ENCODE measurements around the gene SLITRK1.

The SLITRK1 gene

GRCh38 chr13:83881917-83882605 lies at the start of gene SLITRK1:
Gene SLITRK1 (minus strand): TSS chr13:83882474. CDS start chr13:83881507, 967 bp downstream.
- H3K4me3 Mint-ChIP-seq: no peak within 1 kb of the TSS

GRCh38 chr13:83929157-83929556 lies 46.9 kb upstream of the SLITRK1 start:
- H3K9me3 Mint-ChIP-seq: peaks cover 8% of the 10 kb centered on the region
- no peaks in the 10 kb centered on the region for H3K4me1 Mint-ChIP-seq

More at GRCh38 chr13:83881917-83882605, at the start of gene SLITRK1:
- Mint-ChIP-seq H3K27ac (no peak within 1 kb of the TSS), H3K4me1 (no peaks in the 10 kb centered on the region), H3K36me3 (no peaks in the 10 kb centered on the region), H3K27me3 (peaks cover 2% of the 10 kb centered on the region), H3K9me3 (no peaks in the 10 kb centered on the region)
- ATAC-seq (ENCODE audit: low read depth): no peak
- no peak for DNase-seq (ENCODE audit: low spot score in 2 of 2)

GRCh38 chr13:83919775-83920174 lies 37.5 kb upstream of the SLITRK1 start:
- H3K27me3 Mint-ChIP-seq: no peaks in the 10 kb centered on the region
- no peaks in the 10 kb centered on the region for H3K4me1 Mint-ChIP-seq
- H3K9me3 Mint-ChIP-seq: peaks cover 3% of the 10 kb centered on the region
- H3K4me3 Mint-ChIP-seq: no peak overlapping the region
- no peak for ATAC-seq (ENCODE audit: low read depth)
- no peaks in the 10 kb centered on the region for H3K36me3 Mint-ChIP-seq
- no peak overlapping the region for H3K27ac Mint-ChIP-seq
- DNase-seq (ENCODE audit: low spot score in 2 of 2): no peak

More at GRCh38 chr13:83929157-83929556, 46.9 kb upstream of the SLITRK1 start:
- Mint-ChIP-seq H3K27me3 (no peaks in the 10 kb centered on the region), H3K36me3 (no peaks in the 10 kb centered on the region), H3K4me3 (no peak overlapping the region), H3K27ac (no peak overlapping the region)
- ATAC-seq (ENCODE audit: low read depth) (no peak), DNase-seq (ENCODE audit: low spot score in 2 of 2) (no peak)

GRCh38 chr13:83914368-83914767 lies 32.1 kb upstream of the SLITRK1 start:
- Mint-ChIP-seq H3K9me3 (peaks cover 8% of the 10 kb centered on the region), H3K4me3 (no peak overlapping the region)
- ATAC-seq (ENCODE audit: low read depth): no peak

GRCh38 chr13:83907196-83907989 lies 25.1 kb upstream of the SLITRK1 start:
- no peak overlapping the region for H3K27ac Mint-ChIP-seq

More at GRCh38 chr13:83914368-83914767, 32.1 kb upstream of the SLITRK1 start:
- no peaks in the 10 kb centered on the region for H3K4me1 Mint-ChIP-seq
- no peak for DNase-seq (ENCODE audit: low spot score in 2 of 2)
- no peaks in the 10 kb centered on the region for H3K36me3 Mint-ChIP-seq
- no peaks in the 10 kb centered on the region for H3K27me3 Mint-ChIP-seq
- no peak overlapping the region for H3K27ac Mint-ChIP-seq

GRCh38 chr13:83906240-83906820 lies 24.1 kb upstream of the SLITRK1 start:
- H3K9me3 Mint-ChIP-seq: peaks cover 8% of the 10 kb centered on the region
- H3K4me1 Mint-ChIP-seq: no peaks in the 10 kb centered on the region
- no peak for DNase-seq (ENCODE audit: low spot score in 2 of 2)
- H3K36me3 Mint-ChIP-seq: no peaks in the 10 kb centered on the region
- H3K4me3 Mint-ChIP-seq: no peak overlapping the region
- H3K27ac Mint-ChIP-seq: no peak overlapping the region
- no peak for ATAC-seq (ENCODE audit: low read depth)
- H3K27me3 Mint-ChIP-seq: no peaks in the 10 kb centered on the region

More at GRCh38 chr13:83907196-83907989, 25.1 kb upstream of the SLITRK1 start:
- Mint-ChIP-seq H3K36me3 (no peaks in the 10 kb centered on the region), H3K27me3 (no peaks in the 10 kb centered on the region), H3K4me3 (no peak overlapping the region), H3K9me3 (peaks cover 8% of the 10 kb centered on the region), H3K4me1 (no peaks in the 10 kb centered on the region)
- DNase-seq (ENCODE audit: low spot score in 2 of 2) (no peak), ATAC-seq (ENCODE audit: low read depth) (no peak)

GRCh38 chr13:83905641-83906040 lies 23.4 kb upstream of the SLITRK1 start:
- no peak for ATAC-seq (ENCODE audit: low read depth)
- no peak overlapping the region for H3K4me3 Mint-ChIP-seq

GRCh38 chr13:83895994-83896580 lies 13.8 kb upstream of the SLITRK1 start:
- H3K4me1 Mint-ChIP-seq: no peaks in the 10 kb centered on the region
- no peak for DNase-seq (ENCODE audit: low spot score in 2 of 2)
- no peak for ATAC-seq (ENCODE audit: low read depth)
- H3K36me3 Mint-ChIP-seq: no peaks in the 10 kb centered on the region
- no peaks in the 10 kb centered on the region for H3K27me3 Mint-ChIP-seq
- H3K9me3 Mint-ChIP-seq: no peaks in the 10 kb centered on the region
- no peak overlapping the region for H3K4me3 Mint-ChIP-seq
- no peak overlapping the region for H3K27ac Mint-ChIP-seq

More at GRCh38 chr13:83905641-83906040, 23.4 kb upstream of the SLITRK1 start:
- Mint-ChIP-seq H3K36me3 (no peaks in the 10 kb centered on the region), H3K27ac (no peak overlapping the region), H3K4me1 (no peaks in the 10 kb centered on the region), H3K9me3 (peaks cover 8% of the 10 kb centered on the region), H3K27me3 (no peaks in the 10 kb centered on the region)
- DNase-seq (ENCODE audit: low spot score in 2 of 2): no peak

- H3K27me3 Mint-ChIP-seq: no peaks in the 10 kb centered on the region
- no peak overlapping the region for H3K27ac Mint-ChIP-seq
- no peaks in the 10 kb centered on the region for H3K36me3 Mint-ChIP-seq
- no peak for DNase-seq (ENCODE audit: low spot score in 2 of 2)
- H3K4me1 Mint-ChIP-seq: no peaks in the 10 kb centered on the region
- H3K4me3 Mint-ChIP-seq: no peak overlapping the region
- no peaks in the 10 kb centered on the region for H3K9me3 Mint-ChIP-seq
- no peak for ATAC-seq (ENCODE audit: low read depth)
These were observed 8.1 kb upstream of the SLITRK1 start for GRCh38 chr13:83890358-83890757.

GRCh38 chr13:83884141-83884540 lies 1.9 kb upstream of the SLITRK1 start:
- H3K36me3 Mint-ChIP-seq: no peaks in the 10 kb centered on the region
- ATAC-seq (ENCODE audit: low read depth): no peak
- no peak overlapping the region for H3K4me3 Mint-ChIP-seq
- no peak overlapping the region for H3K27ac Mint-ChIP-seq
- DNase-seq (ENCODE audit: low spot score in 2 of 2): no peak
- peaks cover 2% of the 10 kb centered on the region for H3K27me3 Mint-ChIP-seq
- no peaks in the 10 kb centered on the region for H3K9me3 Mint-ChIP-seq
- H3K4me1 Mint-ChIP-seq: no peaks in the 10 kb centered on the region

GRCh38 chr13:83883061-83883523 lies 818 bp upstream of the SLITRK1 start:
- ATAC-seq (ENCODE audit: low read depth) (no peak), DNase-seq (ENCODE audit: low spot score in 2 of 2) (no peak)
- H3K4me1 Mint-ChIP-seq: no peaks in the 10 kb centered on the region
- H3K27me3 Mint-ChIP-seq: peaks cover 2% of the 10 kb centered on the region
- H3K27ac Mint-ChIP-seq: no peak overlapping the region
- no peak overlapping the region for H3K4me3 Mint-ChIP-seq
- H3K36me3 Mint-ChIP-seq: no peaks in the 10 kb centered on the region
- no peaks in the 10 kb centered on the region for H3K9me3 Mint-ChIP-seq

- Mint-ChIP-seq H3K27me3 (peaks cover 2% of the 10 kb centered on the region), H3K36me3 (no peaks in the 10 kb centered on the region), H3K4me1 (no peaks in the 10 kb centered on the region), H3K27ac (no peak overlapping the region), H3K9me3 (no peaks in the 10 kb centered on the region), H3K4me3 (no peak overlapping the region)
- ATAC-seq (ENCODE audit: low read depth): no peak
- no peak for DNase-seq (ENCODE audit: low spot score in 2 of 2)
These were observed 309 bp upstream of the SLITRK1 start for GRCh38 chr13:83882606-83882959.

GRCh38 chr13:83881140-83881684 lies 1.1 kb downstream of the SLITRK1 start:
- no peaks in the 10 kb centered on the region for H3K36me3 Mint-ChIP-seq
- ATAC-seq (ENCODE audit: low read depth) (no peak), DNase-seq (ENCODE audit: low spot score in 2 of 2) (no peak)
- no peak overlapping the region for H3K4me3 Mint-ChIP-seq
- no peak overlapping the region for H3K27ac Mint-ChIP-seq
- no peaks in the 10 kb centered on the region for H3K9me3 Mint-ChIP-seq
- peaks cover 2% of the 10 kb centered on the region for H3K27me3 Mint-ChIP-seq
- no peaks in the 10 kb centered on the region for H3K4me1 Mint-ChIP-seq

Data from memory B cell (primary cell).